HG03025 (cell line): ENCODE results near the gene FANCD2OS.
"Not testable (repeated sequence)": the region's sequence is repeated elsewhere in the genome, so short reads cannot be mapped to it uniquely, and the experiment has no call there.

ENCODE experiments used
- ATAC-seq: cut with Tn5 transposase; IDR thresholded peaks from one replicate; pipeline ENCODE4 v1.9.1; 2021; ENCODE audit warnings: mild to moderate bottlenecking, moderate library complexity; ENCODE audit not compliant: unreplicated experiment, low FRiP score

Gene FANCD2OS

GRCh38 chr3:10108091-10108490 lies at the start of gene FANCD2OS:
Gene FANCD2OS (minus strand): TSS chr3:10108255. CDS start chr3:10104774, 3,481 bp downstream.
- no peak for ATAC-seq

DNA sequence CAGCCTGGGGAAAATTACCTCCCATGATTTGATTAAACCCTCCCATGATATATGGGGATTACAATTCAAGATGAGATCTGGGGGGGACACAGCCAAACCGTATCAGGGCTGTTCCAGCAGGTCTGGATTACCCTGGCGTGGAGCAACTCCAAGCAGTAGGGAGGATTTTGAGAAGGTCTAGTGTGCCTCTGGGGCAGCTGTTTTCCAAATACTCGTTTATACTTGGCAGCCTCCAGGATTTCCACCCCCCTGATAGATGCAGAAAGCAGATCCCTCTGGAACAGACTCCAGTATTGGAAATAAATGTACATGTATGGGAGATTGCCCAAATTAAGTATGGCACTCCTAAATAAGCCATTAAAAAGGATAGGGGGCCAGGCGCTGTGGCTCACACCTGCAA lies 49.0 kb upstream of the FANCD2OS start:
- ATAC-seq: no peak

GRCh38 chr3:10155658-10156057 lies 47.6 kb upstream of the FANCD2OS start:
- no peak for ATAC-seq

- ATAC-seq: no peak
Observed at GRCh38 chr3:10155123-10155472, 47.0 kb upstream of the FANCD2OS start.

- ATAC-seq: no peak
Observed at GRCh38 chr3:10154335-10155122, 46.5 kb upstream of the FANCD2OS start.

DNA sequence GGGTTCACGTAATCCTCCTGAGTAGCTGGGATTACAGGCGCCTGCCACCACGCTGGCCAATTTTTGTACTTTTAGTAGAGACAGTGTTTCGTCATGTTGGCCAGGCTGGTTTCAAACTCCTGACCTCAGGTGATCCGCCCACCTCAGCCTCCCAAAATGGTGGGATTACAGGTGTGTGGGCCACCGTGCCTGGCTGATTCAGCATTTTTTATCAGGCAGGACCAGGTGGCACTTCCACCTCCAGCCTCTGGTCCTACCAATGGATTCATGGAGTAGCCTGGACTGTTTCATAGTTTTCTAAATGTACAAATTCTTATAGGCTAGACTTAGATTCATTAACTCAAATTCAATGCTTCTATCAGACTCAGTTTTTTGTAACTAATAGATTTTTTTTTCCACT lies 42.9 kb upstream of the FANCD2OS start:
- no peak for ATAC-seq

GRCh38 chr3:10149226-10149625 lies 41.2 kb upstream of the FANCD2OS start:
- no peak for ATAC-seq

- ATAC-seq: no peak
Observed at GRCh38 chr3:10145685-10146084, 37.6 kb upstream of the FANCD2OS start.

- ATAC-seq: no peak
Observed at GRCh38 chr3:10142707-10143560, 34.9 kb upstream of the FANCD2OS start.

- no peak for ATAC-seq
Observed at GRCh38 chr3:10140996-10141546, 33.0 kb upstream of the FANCD2OS start.

DNA sequence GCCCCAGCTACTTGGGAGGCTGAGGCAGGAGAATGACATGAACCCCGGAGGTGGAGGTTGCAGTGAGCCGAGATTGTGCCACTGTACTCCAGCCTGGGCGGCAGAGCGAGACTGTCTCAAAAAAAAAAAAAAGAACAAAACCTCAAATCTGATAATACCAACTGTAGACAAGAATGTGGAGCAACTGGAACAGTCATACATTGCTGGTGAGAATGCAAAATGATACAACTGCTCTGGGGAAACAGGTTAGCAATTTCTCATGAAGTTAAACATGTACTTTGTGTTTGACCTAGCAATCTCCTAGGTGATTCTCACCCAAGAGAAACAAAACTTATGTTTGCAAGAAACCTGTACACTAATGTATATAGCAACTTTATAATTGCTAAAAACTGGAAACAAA lies 29.1 kb upstream of the FANCD2OS start:
- no peak for ATAC-seq

GRCh38 chr3:10136426-10137005 lies 28.5 kb upstream of the FANCD2OS start:
- no peak for ATAC-seq

DNA sequence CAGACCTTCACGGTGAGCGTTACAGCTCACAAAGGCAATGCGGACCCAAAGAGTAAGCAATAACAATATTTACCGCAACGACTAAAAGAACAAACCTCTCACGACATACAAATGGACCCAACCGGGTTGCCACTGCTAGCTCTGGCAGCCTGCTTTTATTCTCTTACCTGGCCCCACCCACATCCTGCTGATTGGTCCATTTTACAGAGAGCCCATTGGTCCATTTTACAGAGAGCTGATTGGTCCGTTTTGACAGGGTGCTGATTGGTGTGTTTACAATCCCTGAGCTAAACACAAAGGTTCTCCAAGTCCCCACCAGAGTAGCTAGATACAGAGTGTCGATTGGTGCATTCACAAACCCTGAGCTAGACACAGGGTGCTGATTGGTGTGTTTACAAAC lies 27.8 kb upstream of the FANCD2OS start:
- not testable (repeated sequence) for ATAC-seq

DNA sequence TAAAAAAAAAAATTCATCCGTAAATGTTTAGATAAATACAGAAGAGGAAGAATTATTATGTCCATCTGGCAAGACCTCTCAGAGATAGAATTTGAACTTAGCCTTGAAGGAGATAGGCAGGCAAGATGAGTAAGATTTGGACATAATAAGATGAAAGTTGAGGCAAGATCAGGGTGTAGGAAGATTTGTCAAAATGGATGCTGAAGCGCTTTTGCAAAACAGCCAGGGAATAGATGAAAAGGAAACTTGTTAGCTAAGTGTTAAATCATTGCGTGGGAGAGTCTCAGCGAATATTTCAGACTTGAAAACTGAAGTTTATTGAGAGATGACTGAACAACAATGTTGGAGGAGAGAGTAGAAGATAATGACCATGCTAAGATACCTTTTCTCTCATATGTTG lies 14.7 kb upstream of the FANCD2OS start:
- ATAC-seq: no peak

DNA sequence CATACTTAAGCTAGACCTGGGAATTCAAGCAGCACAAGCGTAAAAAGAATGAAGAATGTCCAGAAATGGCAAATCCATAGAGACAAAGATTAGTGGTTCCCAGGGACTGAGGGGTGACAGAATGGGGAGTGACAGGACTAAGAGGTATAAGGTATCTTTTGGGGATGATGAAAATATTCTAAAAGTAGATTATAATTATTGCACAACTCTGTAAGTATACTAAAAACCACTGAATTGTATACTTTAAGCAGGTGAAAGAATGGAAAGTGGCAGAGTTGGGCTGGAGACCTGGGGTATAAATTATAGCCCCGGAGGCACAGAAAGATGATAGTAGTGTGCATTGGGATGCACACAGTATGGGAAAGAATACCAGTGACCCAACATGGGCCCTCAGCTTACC lies 13.0 kb upstream of the FANCD2OS start:
- no peak for ATAC-seq

GRCh38 chr3:10119376-10119775 lies 11.3 kb upstream of the FANCD2OS start:
- no peak for ATAC-seq

- no peak for ATAC-seq
Observed at GRCh38 chr3:10116928-10117327, 8.9 kb upstream of the FANCD2OS start.

DNA sequence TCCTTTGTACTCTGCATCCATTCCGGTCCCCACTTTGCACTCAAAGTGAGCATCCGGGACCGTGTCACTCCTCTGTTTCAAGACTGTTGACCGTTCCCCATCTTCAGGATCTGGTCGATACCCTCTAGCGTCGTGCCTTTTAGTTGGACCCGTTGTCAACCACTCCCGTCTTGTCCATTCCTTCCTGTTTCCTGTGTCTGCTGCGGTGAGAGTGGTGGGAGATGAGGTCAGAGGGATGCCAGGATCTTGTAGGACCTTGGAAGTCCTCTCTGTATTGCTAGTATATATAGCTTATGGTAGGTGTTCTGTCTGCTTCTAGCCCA lies 8.0 kb upstream of the FANCD2OS start:
- no peak for ATAC-seq

GRCh38 chr3:10115326-10116137 lies 7.5 kb upstream of the FANCD2OS start, which contains the start of gene BRK1:
Gene BRK1 (plus strand): TSS chr3:10115675. CDS start chr3:10115702, 27 bp downstream.
- ATAC-seq: peak; percentile 94

GRCh38 chr3:10106919-10107318 lies 1.1 kb downstream of the FANCD2OS start:
- no peak for ATAC-seq
